ENCODE measurements around the gene LHX3.

GRCh38 chr9:136185066-136185465 lies 19.9 kb downstream of the LHX3 start:
- TF ChIP-seq JUND (IDR thresholded peaks at IDR 0.05; ENCODE audit: low read length), result no peak
- TF ChIP-seq, protein P1, sequence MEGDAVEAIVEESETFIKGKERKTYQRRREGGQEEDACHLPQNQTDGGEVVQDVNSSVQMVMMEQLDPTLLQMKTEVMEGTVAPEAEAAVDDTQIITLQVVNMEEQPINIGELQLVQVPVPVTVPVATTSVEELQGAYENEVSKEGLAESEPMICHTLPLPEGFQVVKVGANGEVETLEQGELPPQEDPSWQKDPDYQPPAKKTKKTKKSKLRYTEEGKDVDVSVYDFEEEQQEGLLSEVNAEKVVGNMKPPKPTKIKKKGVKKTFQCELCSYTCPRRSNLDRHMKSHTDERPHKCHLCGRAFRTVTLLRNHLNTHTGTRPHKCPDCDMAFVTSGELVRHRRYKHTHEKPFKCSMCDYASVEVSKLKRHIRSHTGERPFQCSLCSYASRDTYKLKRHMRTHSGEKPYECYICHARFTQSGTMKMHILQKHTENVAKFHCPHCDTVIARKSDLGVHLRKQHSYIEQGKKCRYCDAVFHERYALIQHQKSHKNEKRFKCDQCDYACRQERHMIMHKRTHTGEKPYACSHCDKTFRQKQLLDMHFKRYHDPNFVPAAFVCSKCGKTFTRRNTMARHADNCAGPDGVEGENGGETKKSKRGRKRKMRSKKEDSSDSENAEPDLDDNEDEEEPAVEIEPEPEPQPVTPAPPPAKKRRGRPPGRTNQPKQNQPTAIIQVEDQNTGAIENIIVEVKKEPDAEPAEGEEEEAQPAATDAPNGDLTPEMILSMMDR (IDR thresholded peaks at IDR 0.05; ENCODE audit: control extremely low read depth in 1 of 3, insufficient read depth in 1 of 3, low read depth in 1 of 3, low read length in 3 of 3), result no peak
- TF ChIP-seq SUZ12 (IDR thresholded peaks at IDR 0.05; ENCODE audit: low read length), result no peak
- no peak for TF ChIP-seq SIN3A (conservative IDR thresholded peaks at IDR 0.05 in 1 of 2, IDR thresholded peaks at IDR 0.05 in 1 of 2; ENCODE audit: low read depth in 1 of 2, low read length in 2 of 2)
- TF ChIP-seq TCF12 (IDR thresholded peaks at IDR 0.05; ENCODE audit: low read depth, low read length), result no peak
- TF ChIP-seq GABPA (IDR thresholded peaks at IDR 0.05; ENCODE audit: borderline replicate concordance, insufficient read depth, low read length), result no peak
- no peak for TF ChIP-seq RAD21 (IDR thresholded peaks at IDR 0.05 in 1 of 2, conservative IDR thresholded peaks at IDR 0.05 in 1 of 2; ENCODE audit: low read depth in 2 of 2, low read length in 2 of 2)
- TF ChIP-seq EZH2 (IDR thresholded peaks at IDR 0.05; ENCODE audit: low read depth, low read length, severe bottlenecking), result no peak
- no peak for TF ChIP-seq POLR2A (IDR thresholded peaks at IDR 0.05; ENCODE audit: control extremely low read depth in 1 of 2, low read depth in 2 of 2, low read length in 2 of 2)
- TF ChIP-seq CTBP2 (IDR thresholded peaks at IDR 0.05; ENCODE audit: borderline replicate concordance, insufficient read depth, insufficient read length, low read length), result no peak
- no peak for TF ChIP-seq CREB1 (IDR thresholded peaks at IDR 0.05)
- no peak for TF ChIP-seq HDAC2 (IDR thresholded peaks at IDR 0.05; ENCODE audit: borderline replicate concordance in 1 of 2, low read depth in 2 of 2, low read length in 2 of 2)
- TF ChIP-seq SRF (IDR thresholded peaks at IDR 0.05; ENCODE audit: low read depth, low read length), result no peak

All from H1 (cell line).